LNCAP (cell line): ENCODE results near the gene HTR2B.

Experiments used
- TF ChIP-seq, protein P1 (sequence below): fragments of 450-650 bp; IDR thresholded peaks from 2 replicates; pipeline ENCODE4 v1.5.1; 2017; ENCODE audit warnings: mild to moderate bottlenecking

HTR2B gene

DNA sequence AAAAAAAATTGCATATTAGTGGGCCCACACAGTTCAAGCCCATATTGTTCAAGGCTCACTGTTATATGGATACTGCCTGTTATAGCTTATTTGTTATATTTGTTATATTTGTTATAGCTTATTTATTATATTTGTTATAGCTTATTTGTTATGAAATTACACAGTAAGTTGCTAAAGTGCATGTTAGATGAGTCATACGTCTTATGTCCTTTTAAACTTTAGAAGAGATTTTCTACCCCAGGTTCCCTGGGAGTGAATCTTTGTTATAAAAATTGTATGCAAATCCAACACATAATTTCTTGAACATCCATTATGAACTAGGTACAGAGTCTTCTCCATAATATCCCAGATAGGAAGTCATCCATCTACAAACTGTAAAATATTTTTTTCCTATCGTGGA lies 22.1 kb downstream of the HTR2B start:
- TF ChIP-seq, protein P1, sequence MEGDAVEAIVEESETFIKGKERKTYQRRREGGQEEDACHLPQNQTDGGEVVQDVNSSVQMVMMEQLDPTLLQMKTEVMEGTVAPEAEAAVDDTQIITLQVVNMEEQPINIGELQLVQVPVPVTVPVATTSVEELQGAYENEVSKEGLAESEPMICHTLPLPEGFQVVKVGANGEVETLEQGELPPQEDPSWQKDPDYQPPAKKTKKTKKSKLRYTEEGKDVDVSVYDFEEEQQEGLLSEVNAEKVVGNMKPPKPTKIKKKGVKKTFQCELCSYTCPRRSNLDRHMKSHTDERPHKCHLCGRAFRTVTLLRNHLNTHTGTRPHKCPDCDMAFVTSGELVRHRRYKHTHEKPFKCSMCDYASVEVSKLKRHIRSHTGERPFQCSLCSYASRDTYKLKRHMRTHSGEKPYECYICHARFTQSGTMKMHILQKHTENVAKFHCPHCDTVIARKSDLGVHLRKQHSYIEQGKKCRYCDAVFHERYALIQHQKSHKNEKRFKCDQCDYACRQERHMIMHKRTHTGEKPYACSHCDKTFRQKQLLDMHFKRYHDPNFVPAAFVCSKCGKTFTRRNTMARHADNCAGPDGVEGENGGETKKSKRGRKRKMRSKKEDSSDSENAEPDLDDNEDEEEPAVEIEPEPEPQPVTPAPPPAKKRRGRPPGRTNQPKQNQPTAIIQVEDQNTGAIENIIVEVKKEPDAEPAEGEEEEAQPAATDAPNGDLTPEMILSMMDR, result no peak

DNA sequence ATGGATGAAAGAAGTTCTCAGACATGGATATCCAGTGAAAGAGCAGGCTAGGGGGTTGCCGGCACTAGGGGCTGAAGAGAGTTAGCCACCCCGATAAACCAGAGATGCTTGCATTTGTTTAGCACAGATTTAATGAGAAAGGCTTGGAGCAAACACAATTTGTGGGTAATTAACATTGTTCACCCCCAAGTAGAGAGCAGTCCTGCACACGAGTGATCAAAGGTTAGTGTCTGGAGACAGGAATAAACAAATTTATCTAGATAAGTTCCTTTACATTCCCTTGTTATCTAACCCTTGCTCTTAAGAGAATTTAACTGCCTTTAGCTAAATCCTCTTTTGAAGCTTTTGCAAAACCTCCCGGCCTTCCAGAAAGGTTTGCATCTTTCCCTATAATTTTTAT lies 23.9 kb downstream of the HTR2B start:
- TF ChIP-seq, protein P1, result no peak

DNA sequence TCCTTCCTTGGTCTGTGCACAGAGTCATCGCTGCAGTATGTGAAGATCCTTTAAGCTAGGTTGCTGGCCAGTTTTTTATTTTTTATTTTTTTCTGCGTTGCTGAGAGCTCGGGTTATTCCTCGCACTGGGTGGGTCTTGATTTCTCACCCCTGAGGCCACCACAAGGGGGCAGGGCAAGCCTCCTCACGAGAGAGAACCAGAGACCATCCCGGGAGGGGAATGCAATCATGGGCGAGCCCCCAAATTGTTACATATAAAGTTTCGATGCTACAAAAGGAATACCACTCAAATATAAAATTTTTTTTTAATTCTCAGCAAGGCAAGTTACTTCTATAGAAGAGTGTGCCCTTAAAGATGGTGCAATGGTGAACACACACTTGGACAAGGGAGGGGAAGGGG lies 24.9 kb downstream of the HTR2B start:
- TF ChIP-seq, protein P1, result no peak

- TF ChIP-seq, protein P1, result no peak
These were observed 30.0 kb downstream of the HTR2B start for GRCh38 chr2:231094736-231095346.

- TF ChIP-seq, protein P1, result no peak
These were observed 30.9 kb downstream of the HTR2B start for GRCh38 chr2:231093933-231094332.

DNA sequence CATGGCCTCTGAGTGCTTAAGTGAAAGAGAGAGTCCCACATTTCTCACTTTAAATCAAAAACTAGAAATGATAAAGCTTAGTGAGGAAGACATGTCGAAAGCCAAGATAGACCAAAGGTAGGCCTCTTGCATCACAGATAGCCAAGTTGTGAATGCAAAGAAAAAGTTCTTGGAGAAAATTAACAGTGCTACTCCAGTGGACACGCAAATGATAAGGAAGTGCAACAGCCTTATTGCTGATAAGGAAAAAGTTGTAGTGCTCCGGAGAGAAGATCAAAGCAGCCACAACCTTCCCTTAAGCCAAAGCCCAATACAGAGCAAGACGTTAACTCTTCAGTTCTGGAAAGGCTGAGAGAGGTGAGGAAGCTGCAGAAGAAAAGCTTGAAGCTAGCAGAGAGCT lies 36.1 kb downstream of the HTR2B start:
- TF ChIP-seq, protein P1, result no peak

- TF ChIP-seq, protein P1, result no peak
These were observed 40.3 kb downstream of the HTR2B start for GRCh38 chr2:231084565-231084964.
